GM12864 (cell line): ENCODE data around the gene RMP24.
A peak's percentile ranks its signal among the peaks of the same experiment; 100 is the strongest.

Experiments used
- DNase-seq: peaks from one replicate; pipeline ENCODE4 v3.0.0-alpha.2; 2011; ENCODE audit warnings: low read depth
- H3K4me3 ChIP-seq: 2 replicates; pipeline ENCODE4 v1.5.1; 2011; ENCODE audit warnings: mild to moderate bottlenecking, low read depth, low read length, control low read depth
- TF ChIP-seq, protein P1 (sequence below): IDR thresholded peaks from 2 replicates; pipeline ENCODE4 v1.5.1; 2011; ENCODE audit warnings: low read depth, mild to moderate bottlenecking, moderate library complexity, low read length, control low read depth, inconsistent platforms; ENCODE audit errors: missing control alignments

RMP24 gene

DNA sequence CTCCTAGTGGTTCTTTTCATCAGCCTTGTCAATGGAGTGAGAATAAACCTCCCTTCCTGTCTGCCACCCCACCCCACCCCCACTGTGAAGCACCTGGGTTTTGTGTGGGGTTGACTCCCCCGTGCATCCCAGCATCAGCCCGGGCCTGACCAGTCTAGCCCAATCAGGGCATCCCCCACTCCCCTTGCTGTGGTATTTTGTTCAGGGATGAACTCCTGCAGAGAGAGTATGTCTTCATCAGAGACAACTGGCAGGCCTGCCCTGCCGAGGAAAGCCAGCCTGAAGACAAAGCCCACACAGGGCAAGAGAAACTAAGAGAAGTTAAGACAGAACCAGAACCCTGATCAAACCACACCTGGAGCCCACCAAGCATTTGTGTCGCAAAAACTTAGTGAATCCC lies 36.7 kb upstream of the RMP24 start:
- DNase-seq, result no peak
- TF ChIP-seq, protein P1, sequence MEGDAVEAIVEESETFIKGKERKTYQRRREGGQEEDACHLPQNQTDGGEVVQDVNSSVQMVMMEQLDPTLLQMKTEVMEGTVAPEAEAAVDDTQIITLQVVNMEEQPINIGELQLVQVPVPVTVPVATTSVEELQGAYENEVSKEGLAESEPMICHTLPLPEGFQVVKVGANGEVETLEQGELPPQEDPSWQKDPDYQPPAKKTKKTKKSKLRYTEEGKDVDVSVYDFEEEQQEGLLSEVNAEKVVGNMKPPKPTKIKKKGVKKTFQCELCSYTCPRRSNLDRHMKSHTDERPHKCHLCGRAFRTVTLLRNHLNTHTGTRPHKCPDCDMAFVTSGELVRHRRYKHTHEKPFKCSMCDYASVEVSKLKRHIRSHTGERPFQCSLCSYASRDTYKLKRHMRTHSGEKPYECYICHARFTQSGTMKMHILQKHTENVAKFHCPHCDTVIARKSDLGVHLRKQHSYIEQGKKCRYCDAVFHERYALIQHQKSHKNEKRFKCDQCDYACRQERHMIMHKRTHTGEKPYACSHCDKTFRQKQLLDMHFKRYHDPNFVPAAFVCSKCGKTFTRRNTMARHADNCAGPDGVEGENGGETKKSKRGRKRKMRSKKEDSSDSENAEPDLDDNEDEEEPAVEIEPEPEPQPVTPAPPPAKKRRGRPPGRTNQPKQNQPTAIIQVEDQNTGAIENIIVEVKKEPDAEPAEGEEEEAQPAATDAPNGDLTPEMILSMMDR, result no peak
- no peak overlapping the region for H3K4me3 ChIP-seq

DNA sequence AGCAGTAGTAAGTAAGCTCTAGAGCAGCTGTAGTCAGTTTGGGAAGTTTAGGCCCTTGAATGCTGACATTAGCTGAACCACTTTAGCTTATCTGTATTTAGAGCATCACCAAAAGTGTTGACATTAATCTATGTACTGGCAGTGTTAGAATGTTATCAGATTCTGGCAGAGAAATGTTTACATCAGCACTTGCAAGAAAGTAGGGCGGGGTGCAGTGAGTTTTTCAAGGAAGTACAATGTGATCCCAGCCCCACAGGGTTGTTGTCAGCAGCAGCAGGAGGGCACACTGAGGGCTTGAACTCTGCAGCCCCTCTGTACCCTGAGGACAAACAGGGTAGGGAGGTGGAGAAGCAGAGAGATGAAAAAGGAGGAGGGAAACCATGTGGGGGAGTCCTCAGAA lies 35.5 kb upstream of the RMP24 start:
- H3K4me3 ChIP-seq, result no peak overlapping the region
- TF ChIP-seq, protein P1, result no peak
- DNase-seq, result no peak

DNA sequence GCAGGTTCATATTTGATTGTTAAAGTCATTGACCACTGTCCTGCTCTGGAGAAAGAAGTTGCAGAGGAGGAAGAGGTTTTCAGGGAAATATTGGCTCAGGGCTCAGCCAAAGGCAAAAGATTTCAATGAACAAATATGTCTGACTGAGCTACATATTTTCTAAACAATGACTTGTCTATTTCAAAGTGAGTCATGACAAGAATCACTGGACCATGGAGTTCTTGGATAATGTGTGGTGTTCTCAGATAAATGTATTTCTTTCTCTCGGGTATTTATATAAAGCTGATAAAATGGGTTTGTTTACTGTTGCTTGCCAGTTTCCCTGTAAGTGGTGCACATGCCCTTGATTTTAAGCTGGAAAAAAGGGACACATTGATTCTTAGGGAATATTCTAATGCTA lies 34.3 kb upstream of the RMP24 start:
- no peak for DNase-seq
- no peak overlapping the region for H3K4me3 ChIP-seq
- TF ChIP-seq, protein P1, result no peak

DNA sequence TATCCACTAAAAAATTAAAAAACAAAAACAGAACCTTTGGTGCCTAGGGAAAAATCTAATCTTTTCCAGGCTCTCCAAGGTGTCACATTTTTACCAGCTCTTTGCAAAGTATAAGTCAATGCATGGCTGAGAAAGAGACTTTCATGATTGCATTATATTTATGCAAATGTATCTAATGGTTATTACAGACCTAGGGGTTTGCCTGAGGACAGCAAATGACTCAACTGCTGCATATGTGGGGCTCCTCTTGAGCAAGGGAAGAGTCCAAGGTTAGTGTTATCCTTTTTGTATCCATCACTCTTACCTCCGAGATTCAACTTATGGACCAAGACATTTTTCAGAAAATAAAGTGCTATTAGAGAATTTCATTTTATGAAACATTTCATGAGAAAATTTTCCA lies 33.9 kb upstream of the RMP24 start:
- TF ChIP-seq, protein P1, result no peak
- no peak for DNase-seq
- no peak overlapping the region for H3K4me3 ChIP-seq

DNA sequence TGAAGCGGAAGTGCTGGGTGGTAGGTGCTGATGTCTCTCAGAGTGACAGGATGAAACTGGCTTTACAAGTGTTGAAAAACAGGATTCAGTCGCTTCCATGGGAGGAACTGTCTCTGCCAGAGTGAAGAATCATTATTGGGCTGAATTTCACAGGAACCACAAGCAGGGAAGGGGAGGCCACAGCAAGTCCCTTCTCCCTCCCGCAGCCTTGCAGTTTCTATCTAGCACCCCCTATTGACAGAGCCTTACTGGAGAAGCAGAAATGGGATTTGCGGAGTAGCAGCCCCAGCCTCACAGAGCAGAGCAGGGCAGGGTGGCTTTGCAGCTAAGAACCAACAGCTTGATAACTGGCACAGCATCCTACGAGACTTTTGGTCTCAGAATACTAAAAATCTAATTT lies 33.3 kb upstream of the RMP24 start:
- DNase-seq, result no peak
- TF ChIP-seq, protein P1, result peak; percentile 19

DNA sequence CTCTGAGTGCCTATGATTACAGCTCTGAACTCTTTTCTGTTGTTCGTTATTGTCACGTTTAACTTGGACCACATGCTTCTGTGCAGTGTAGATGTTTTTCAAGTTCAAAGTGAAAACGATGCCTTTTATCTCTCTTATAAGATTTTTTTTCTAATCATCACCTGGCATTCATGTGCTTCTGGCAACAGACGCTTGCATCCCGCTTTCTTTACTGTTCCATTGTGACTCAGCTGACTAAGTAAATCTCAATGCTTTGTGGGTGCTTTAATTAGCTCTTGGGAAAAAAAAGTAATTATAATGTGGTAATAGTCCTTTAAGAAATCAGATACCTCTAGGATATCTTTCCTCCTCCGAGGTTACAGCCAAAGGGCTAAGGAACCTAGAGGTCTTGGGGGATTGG lies 31.2 kb upstream of the RMP24 start:
- TF ChIP-seq, protein P1, result no peak
- H3K4me3 ChIP-seq, result no peak overlapping the region
- DNase-seq, result no peak

More for the DNA sequence above, 33.3 kb upstream of the RMP24 start:
- H3K4me3 ChIP-seq, result no peak overlapping the region

DNA sequence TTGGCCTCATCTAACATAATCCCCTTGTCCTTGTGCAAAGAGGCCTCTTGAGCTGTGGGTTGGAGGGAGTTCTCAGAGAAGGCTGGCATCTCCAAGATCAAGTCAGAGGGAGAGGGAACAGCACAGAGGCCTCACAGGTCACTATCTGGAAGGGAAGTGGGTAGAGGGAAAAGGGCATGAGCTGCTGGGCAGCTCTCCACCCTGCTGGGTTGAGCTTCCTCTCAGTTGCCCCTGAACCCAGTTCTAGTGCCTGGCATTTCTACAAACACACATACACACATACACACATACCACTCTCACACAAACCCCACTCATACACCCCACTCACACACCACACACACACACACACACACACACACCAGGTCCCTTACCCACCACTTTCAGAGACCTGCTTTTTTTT lies 30.3 kb upstream of the RMP24 start:
- no peak for DNase-seq

More for the DNA sequence above, 30.3 kb upstream of the RMP24 start:
- TF ChIP-seq, protein P1, result no peak
- no peak overlapping the region for H3K4me3 ChIP-seq
